Activated naive CD8-positive, alpha-beta T cell (primary cell): ENCODE results near the gene CYFIP2.

ENCODE experiments used
- H3K27ac Mint-ChIP-seq: one replicate; pipeline ENCODE4 v1.8.0; 2021; ENCODE audit warnings: mixed read lengths
- H3K27me3 Mint-ChIP-seq: one replicate; pipeline ENCODE4 v1.8.0; 2021; ENCODE audit warnings: mixed read lengths
- H3K36me3 Mint-ChIP-seq: one replicate; pipeline ENCODE4 v1.8.0; 2021; ENCODE audit warnings: mixed read lengths
- H3K4me1 Mint-ChIP-seq: one replicate; pipeline ENCODE4 v1.8.0; 2021; ENCODE audit warnings: low read depth, mixed read lengths
- H3K4me3 Mint-ChIP-seq: one replicate; pipeline ENCODE4 v1.8.0; 2021; ENCODE audit warnings: mild to moderate bottlenecking, mixed read lengths
- H3K9me3 Mint-ChIP-seq: one replicate; pipeline ENCODE4 v1.8.0; 2021; ENCODE audit warnings: low read depth, mixed read lengths

CYFIP2 gene

GRCh38 chr5:157343842-157344790 is 78.2 kb downstream of the CYFIP2 start:
- Mint-ChIP-seq H3K9me3 (no peaks in the 10 kb centered on the region), H3K27me3 (no peaks in the 10 kb centered on the region), H3K4me3 (no peak overlapping the region), H3K36me3 (peaks cover 20% of the 10 kb centered on the region), H3K27ac (peak overlapping the region; percentile 87), H3K4me1 (peaks cover 26% of the 10 kb centered on the region)

GRCh38 chr5:157345067-157345466 is 79.1 kb downstream of the CYFIP2 start:
- peak overlapping the region; percentile 87 for H3K27ac Mint-ChIP-seq

GRCh38 chr5:157345485-157345884 is 79.6 kb downstream of the CYFIP2 start:
- Mint-ChIP-seq H3K27ac (peak overlapping the region; percentile 87), H3K36me3 (peaks cover 23% of the 10 kb centered on the region), H3K27me3 (no peaks in the 10 kb centered on the region), H3K9me3 (no peaks in the 10 kb centered on the region), H3K4me3 (no peak overlapping the region), H3K4me1 (peaks cover 36% of the 10 kb centered on the region)

More at GRCh38 chr5:157345067-157345466, 79.1 kb downstream of the CYFIP2 start:
- H3K9me3 Mint-ChIP-seq: no peaks in the 10 kb centered on the region
- no peaks in the 10 kb centered on the region for H3K27me3 Mint-ChIP-seq
- peaks cover 32% of the 10 kb centered on the region for H3K4me1 Mint-ChIP-seq
- no peak overlapping the region for H3K4me3 Mint-ChIP-seq
- H3K36me3 Mint-ChIP-seq: peaks cover 20% of the 10 kb centered on the region

GRCh38 chr5:157347301-157348048 is 81.6 kb downstream of the CYFIP2 start:
- Mint-ChIP-seq H3K27me3 (no peaks in the 10 kb centered on the region), H3K27ac (no peak overlapping the region), H3K9me3 (no peaks in the 10 kb centered on the region), H3K4me3 (no peak overlapping the region), H3K36me3 (peaks cover 21% of the 10 kb centered on the region), H3K4me1 (peaks cover 53% of the 10 kb centered on the region)

- Mint-ChIP-seq H3K27me3 (no peaks in the 10 kb centered on the region), H3K36me3 (peaks cover 21% of the 10 kb centered on the region), H3K4me1 (peaks cover 55% of the 10 kb centered on the region), H3K27ac (peak overlapping the region; percentile 50), H3K4me3 (no peak overlapping the region), H3K9me3 (no peaks in the 10 kb centered on the region)
Observed at GRCh38 chr5:157348049-157348400, 82.1 kb downstream of the CYFIP2 start.

GRCh38 chr5:157350939-157351801 is 85.2 kb downstream of the CYFIP2 start:
- Mint-ChIP-seq H3K4me1 (peaks cover 43% of the 10 kb centered on the region), H3K27ac (peak overlapping the region; percentile 98), H3K9me3 (no peaks in the 10 kb centered on the region), H3K27me3 (no peaks in the 10 kb centered on the region), H3K36me3 (peaks cover 10% of the 10 kb centered on the region), H3K4me3 (peak overlapping the region; percentile 47)

- Mint-ChIP-seq H3K4me3 (no peak overlapping the region), H3K4me1 (peaks cover 44% of the 10 kb centered on the region), H3K27me3 (no peaks in the 10 kb centered on the region), H3K27ac (peak overlapping the region; percentile 98), H3K9me3 (no peaks in the 10 kb centered on the region), H3K36me3 (peaks cover 10% of the 10 kb centered on the region)
Observed at GRCh38 chr5:157351802-157352092, 85.8 kb downstream of the CYFIP2 start.

- Mint-ChIP-seq H3K27ac (peak overlapping the region; percentile 89), H3K9me3 (no peaks in the 10 kb centered on the region), H3K4me1 (peaks cover 47% of the 10 kb centered on the region), H3K4me3 (no peak overlapping the region), H3K27me3 (no peaks in the 10 kb centered on the region), H3K36me3 (peaks cover 10% of the 10 kb centered on the region)
Observed at GRCh38 chr5:157352756-157353340, 86.9 kb downstream of the CYFIP2 start.

GRCh38 chr5:157354800-157355199 is 88.9 kb downstream of the CYFIP2 start:
- Mint-ChIP-seq H3K4me3 (no peak overlapping the region), H3K27ac (peak overlapping the region; percentile 81), H3K4me1 (peaks cover 40% of the 10 kb centered on the region), H3K9me3 (no peaks in the 10 kb centered on the region), H3K27me3 (no peaks in the 10 kb centered on the region), H3K36me3 (peaks cover 11% of the 10 kb centered on the region)

- Mint-ChIP-seq H3K27ac (peak overlapping the region; percentile 78), H3K36me3 (peaks cover 4% of the 10 kb centered on the region), H3K4me1 (peaks cover 22% of the 10 kb centered on the region), H3K9me3 (no peaks in the 10 kb centered on the region), H3K27me3 (no peaks in the 10 kb centered on the region), H3K4me3 (no peak overlapping the region)
Observed at GRCh38 chr5:157356576-157356975, 90.7 kb downstream of the CYFIP2 start.

- Mint-ChIP-seq H3K4me3 (no peak overlapping the region), H3K36me3 (peaks cover 7% of the 10 kb centered on the region), H3K27ac (peak overlapping the region; percentile 64)
Observed at GRCh38 chr5:157357823-157358222, 91.9 kb downstream of the CYFIP2 start.

GRCh38 chr5:157358871-157359270 is 92.9 kb downstream of the CYFIP2 start:
- H3K27ac Mint-ChIP-seq: peak overlapping the region; percentile 79
- H3K4me1 Mint-ChIP-seq: peaks cover 12% of the 10 kb centered on the region
- H3K9me3 Mint-ChIP-seq: no peaks in the 10 kb centered on the region
- no peaks in the 10 kb centered on the region for H3K27me3 Mint-ChIP-seq
- peaks cover 11% of the 10 kb centered on the region for H3K36me3 Mint-ChIP-seq
- H3K4me3 Mint-ChIP-seq: no peak overlapping the region

More at GRCh38 chr5:157357823-157358222, 91.9 kb downstream of the CYFIP2 start:
- Mint-ChIP-seq H3K27me3 (no peaks in the 10 kb centered on the region), H3K4me1 (peaks cover 15% of the 10 kb centered on the region), H3K9me3 (no peaks in the 10 kb centered on the region)

GRCh38 chr5:157359356-157360055 is 93.6 kb downstream of the CYFIP2 start:
- no peak overlapping the region for H3K4me3 Mint-ChIP-seq
- peaks cover 12% of the 10 kb centered on the region for H3K4me1 Mint-ChIP-seq
- H3K27me3 Mint-ChIP-seq: no peaks in the 10 kb centered on the region
- H3K36me3 Mint-ChIP-seq: peaks cover 11% of the 10 kb centered on the region
- peak overlapping the region; percentile 83 for H3K27ac Mint-ChIP-seq
- no peaks in the 10 kb centered on the region for H3K9me3 Mint-ChIP-seq

- H3K4me1 Mint-ChIP-seq: peaks cover 7% of the 10 kb centered on the region
- no peaks in the 10 kb centered on the region for H3K9me3 Mint-ChIP-seq
- no peaks in the 10 kb centered on the region for H3K27me3 Mint-ChIP-seq
- H3K27ac Mint-ChIP-seq: peak overlapping the region; percentile 83
- no peak overlapping the region for H3K4me3 Mint-ChIP-seq
- H3K36me3 Mint-ChIP-seq: peaks cover 16% of the 10 kb centered on the region
Observed at GRCh38 chr5:157362012-157362411, 96.1 kb downstream of the CYFIP2 start.
